HCT116 (cell line): ENCODE data around the gene FDXACB1.
A peak's percentile ranks its signal among the peaks of the same experiment; 100 is the strongest.

Experiments
- CBX3 ChIP-seq: IDR thresholded peaks from 2 replicates; pipeline ENCODE4 v1.6.1; 2012; ENCODE audit warnings: low read depth
- EZH2 ChIP-seq: fragments of 200-600 bp; sonication (generic); IDR thresholded peaks from 2 replicates; pipeline ENCODE4 v1.6.1; 2017; ENCODE audit warnings: antibody characterized with exemption, mixed run types
- EZH2phosphoT487 ChIP-seq: fragments of 200-600 bp; IDR thresholded peaks from 2 replicates; pipeline ENCODE4 v1.6.1; 2018; ENCODE audit warnings: antibody characterized with exemption, borderline replicate concordance
- JUND ChIP-seq: IDR thresholded peaks from 2 replicates; pipeline ENCODE4 v1.6.1; 2012
- POLR2A ChIP-seq: IDR thresholded peaks from 2 replicates; pipeline ENCODE4 v1.7.0; 2011; ENCODE audit warnings: borderline replicate concordance; ENCODE audit not compliant: insufficient read depth, insufficient read length; ENCODE audit errors: extremely low read depth
- POLR2AphosphoS5 ChIP-seq: IDR thresholded peaks from 2 replicates; pipeline ENCODE4 v1.6.1; 2011; ENCODE audit warnings: mild to moderate bottlenecking, low read depth, low read length, moderate library complexity
- RAD21 ChIP-seq: IDR thresholded peaks from 2 replicates; pipeline ENCODE4 v1.6.1; 2012; ENCODE audit warnings: low read depth, mild to moderate bottlenecking
- TCF7L2 ChIP-seq: IDR thresholded peaks from 2 replicates; pipeline ENCODE4 v1.7.0; 2011; ENCODE audit warnings: borderline replicate concordance, inconsistent platforms; ENCODE audit not compliant: insufficient read depth, insufficient read length; ENCODE audit errors: extremely low read depth
- YY1 ChIP-seq: IDR thresholded peaks from 2 replicates; pipeline ENCODE4 v1.6.1; 2011; ENCODE audit warnings: low read length, low read depth, moderate library complexity, mild to moderate bottlenecking; ENCODE audit not compliant: insufficient replicate concordance; ENCODE audit errors: extremely low read depth
- ZFX ChIP-seq: fragments of 450-650 bp; IDR thresholded peaks from 2 replicates; pipeline ENCODE4 v1.6.1; 2017
- TF ChIP-seq, protein P1 (sequence below), 3 experiments: fragments of 200-600 bp in 1 of 3; sonication (generic) in 1 of 3; IDR thresholded peaks in 2 of 3; conservative IDR thresholded peaks in 1 of 3; 2 replicates each; pipeline ENCODE4 v1.5.1; 2012 to 2017; ENCODE audit warnings: low read depth in 2 of 3, low read length in 2 of 3, antibody characterized with exemption in 1 of 3, borderline replicate concordance in 1 of 3, control low read depth in 1 of 3, mild to moderate bottlenecking in 1 of 3, mixed read lengths in 1 of 3, mixed run types in 1 of 3, moderate library complexity in 1 of 3; ENCODE audit not compliant: insufficient read depth in 1 of 3
- TF ChIP-seq, protein P2 (sequence below): IDR thresholded peaks from 2 replicates; pipeline ENCODE4 v1.6.1; 2011; ENCODE audit warnings: mild to moderate bottlenecking, low read length, moderate library complexity; ENCODE audit not compliant: insufficient replicate concordance; ENCODE audit errors: extremely low read depth
- TF ChIP-seq, protein P3 (sequence below): IDR thresholded peaks from 2 replicates; pipeline ENCODE4 v1.6.1; 2012; ENCODE audit warnings: low read depth
- TF ChIP-seq, protein P4 (sequence below): IDR thresholded peaks from 2 replicates; pipeline ENCODE4 v1.6.1; 2012

DNA sequence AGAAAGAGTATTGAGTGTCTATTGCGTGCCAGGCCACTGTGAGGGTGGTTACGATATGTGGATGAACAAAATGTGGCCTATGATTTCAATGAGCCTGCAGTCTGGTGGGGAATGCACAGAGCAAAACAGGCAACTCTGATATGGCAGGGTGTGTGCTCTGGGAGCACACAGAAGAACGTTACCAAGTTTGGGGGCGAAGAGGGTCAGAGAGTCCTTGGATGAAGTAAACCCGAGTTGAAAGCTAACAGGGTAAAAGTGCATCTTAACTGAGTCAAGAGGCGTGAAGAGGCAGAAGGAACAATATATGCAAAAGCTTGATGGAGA, 634 bp upstream of the FDXACB1 start:
- TF ChIP-seq POLR2A: no peak
- no peak for TF ChIP-seq RAD21
- no peak for TF ChIP-seq TCF7L2
- TF ChIP-seq, protein P1, sequence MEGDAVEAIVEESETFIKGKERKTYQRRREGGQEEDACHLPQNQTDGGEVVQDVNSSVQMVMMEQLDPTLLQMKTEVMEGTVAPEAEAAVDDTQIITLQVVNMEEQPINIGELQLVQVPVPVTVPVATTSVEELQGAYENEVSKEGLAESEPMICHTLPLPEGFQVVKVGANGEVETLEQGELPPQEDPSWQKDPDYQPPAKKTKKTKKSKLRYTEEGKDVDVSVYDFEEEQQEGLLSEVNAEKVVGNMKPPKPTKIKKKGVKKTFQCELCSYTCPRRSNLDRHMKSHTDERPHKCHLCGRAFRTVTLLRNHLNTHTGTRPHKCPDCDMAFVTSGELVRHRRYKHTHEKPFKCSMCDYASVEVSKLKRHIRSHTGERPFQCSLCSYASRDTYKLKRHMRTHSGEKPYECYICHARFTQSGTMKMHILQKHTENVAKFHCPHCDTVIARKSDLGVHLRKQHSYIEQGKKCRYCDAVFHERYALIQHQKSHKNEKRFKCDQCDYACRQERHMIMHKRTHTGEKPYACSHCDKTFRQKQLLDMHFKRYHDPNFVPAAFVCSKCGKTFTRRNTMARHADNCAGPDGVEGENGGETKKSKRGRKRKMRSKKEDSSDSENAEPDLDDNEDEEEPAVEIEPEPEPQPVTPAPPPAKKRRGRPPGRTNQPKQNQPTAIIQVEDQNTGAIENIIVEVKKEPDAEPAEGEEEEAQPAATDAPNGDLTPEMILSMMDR (IDR thresholded peaks at IDR 0.05 in 2 of 3, conservative IDR thresholded peaks at IDR 0.05 in 1 of 3; ENCODE audit: borderline replicate concordance in 1 of 3, insufficient read depth in 1 of 3, low read depth in 2 of 3, low read length in 2 of 3): no peak
- no peak for TF ChIP-seq EZH2phosphoT487
- TF ChIP-seq JUND: no peak
- TF ChIP-seq YY1: no peak
- no peak for TF ChIP-seq POLR2AphosphoS5
- TF ChIP-seq, protein P2, sequence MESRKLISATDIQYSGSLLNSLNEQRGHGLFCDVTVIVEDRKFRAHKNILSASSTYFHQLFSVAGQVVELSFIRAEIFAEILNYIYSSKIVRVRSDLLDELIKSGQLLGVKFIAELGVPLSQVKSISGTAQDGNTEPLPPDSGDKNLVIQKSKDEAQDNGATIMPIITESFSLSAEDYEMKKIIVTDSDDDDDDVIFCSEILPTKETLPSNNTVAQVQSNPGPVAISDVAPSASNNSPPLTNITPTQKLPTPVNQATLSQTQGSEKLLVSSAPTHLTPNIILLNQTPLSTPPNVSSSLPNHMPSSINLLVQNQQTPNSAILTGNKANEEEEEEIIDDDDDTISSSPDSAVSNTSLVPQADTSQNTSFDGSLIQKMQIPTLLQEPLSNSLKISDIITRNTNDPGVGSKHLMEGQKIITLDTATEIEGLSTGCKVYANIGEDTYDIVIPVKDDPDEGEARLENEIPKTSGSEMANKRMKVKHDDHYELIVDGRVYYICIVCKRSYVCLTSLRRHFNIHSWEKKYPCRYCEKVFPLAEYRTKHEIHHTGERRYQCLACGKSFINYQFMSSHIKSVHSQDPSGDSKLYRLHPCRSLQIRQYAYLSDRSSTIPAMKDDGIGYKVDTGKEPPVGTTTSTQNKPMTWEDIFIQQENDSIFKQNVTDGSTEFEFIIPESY: no peak
- TF ChIP-seq EZH2: no peak
- TF ChIP-seq, protein P3, sequence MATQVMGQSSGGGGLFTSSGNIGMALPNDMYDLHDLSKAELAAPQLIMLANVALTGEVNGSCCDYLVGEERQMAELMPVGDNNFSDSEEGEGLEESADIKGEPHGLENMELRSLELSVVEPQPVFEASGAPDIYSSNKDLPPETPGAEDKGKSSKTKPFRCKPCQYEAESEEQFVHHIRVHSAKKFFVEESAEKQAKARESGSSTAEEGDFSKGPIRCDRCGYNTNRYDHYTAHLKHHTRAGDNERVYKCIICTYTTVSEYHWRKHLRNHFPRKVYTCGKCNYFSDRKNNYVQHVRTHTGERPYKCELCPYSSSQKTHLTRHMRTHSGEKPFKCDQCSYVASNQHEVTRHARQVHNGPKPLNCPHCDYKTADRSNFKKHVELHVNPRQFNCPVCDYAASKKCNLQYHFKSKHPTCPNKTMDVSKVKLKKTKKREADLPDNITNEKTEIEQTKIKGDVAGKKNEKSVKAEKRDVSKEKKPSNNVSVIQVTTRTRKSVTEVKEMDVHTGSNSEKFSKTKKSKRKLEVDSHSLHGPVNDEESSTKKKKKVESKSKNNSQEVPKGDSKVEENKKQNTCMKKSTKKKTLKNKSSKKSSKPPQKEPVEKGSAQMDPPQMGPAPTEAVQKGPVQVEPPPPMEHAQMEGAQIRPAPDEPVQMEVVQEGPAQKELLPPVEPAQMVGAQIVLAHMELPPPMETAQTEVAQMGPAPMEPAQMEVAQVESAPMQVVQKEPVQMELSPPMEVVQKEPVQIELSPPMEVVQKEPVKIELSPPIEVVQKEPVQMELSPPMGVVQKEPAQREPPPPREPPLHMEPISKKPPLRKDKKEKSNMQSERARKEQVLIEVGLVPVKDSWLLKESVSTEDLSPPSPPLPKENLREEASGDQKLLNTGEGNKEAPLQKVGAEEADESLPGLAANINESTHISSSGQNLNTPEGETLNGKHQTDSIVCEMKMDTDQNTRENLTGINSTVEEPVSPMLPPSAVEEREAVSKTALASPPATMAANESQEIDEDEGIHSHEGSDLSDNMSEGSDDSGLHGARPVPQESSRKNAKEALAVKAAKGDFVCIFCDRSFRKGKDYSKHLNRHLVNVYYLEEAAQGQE: no peak
- TF ChIP-seq CBX3: no peak
- TF ChIP-seq ZFX: 0 out of 2 replicates have a peak, but pooled peaks have one; percentile 34
- TF ChIP-seq, protein P4, sequence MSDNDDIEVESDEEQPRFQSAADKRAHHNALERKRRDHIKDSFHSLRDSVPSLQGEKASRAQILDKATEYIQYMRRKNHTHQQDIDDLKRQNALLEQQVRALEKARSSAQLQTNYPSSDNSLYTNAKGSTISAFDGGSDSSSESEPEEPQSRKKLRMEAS: no peak
